PFSK-1 (cell line): ENCODE measurements around the gene ZNF490.

Source experiments
- FOXP2 ChIP-seq: optimal IDR thresholded peaks from 2 replicates; pipeline ENCODE3; 2011; ENCODE audit warnings: borderline replicate concordance, control low read depth, inconsistent platforms; ENCODE audit not compliant: insufficient read depth; ENCODE audit errors: extremely low read length, extremely low read depth
- POLR2AphosphoS5 ChIP-seq: IDR thresholded peaks from 2 replicates; pipeline ENCODE4 v1.6.1; 2012; ENCODE audit warnings: low read depth, mild to moderate bottlenecking, control low read depth, low read length, moderate library complexity
- REST ChIP-seq, 2 experiments: IDR thresholded peaks; 2 replicates each; pipeline versions ENCODE4 v1.6.1 to v1.8.0; 2011 to 2012; ENCODE audit warnings: low read depth in 2 of 2, low read length in 2 of 2, control low read depth in 1 of 2, inconsistent platforms in 1 of 2, mild to moderate bottlenecking in 1 of 2, moderate library complexity in 1 of 2; ENCODE audit not compliant: insufficient read depth in 1 of 2
- SIN3A ChIP-seq: IDR thresholded peaks from 2 replicates; pipeline ENCODE4 v1.6.1; 2012; ENCODE audit warnings: mild to moderate bottlenecking, low read length, moderate library complexity, borderline replicate concordance; ENCODE audit not compliant: insufficient read depth
- TAF1 ChIP-seq: IDR thresholded peaks from 2 replicates; pipeline ENCODE4 v1.6.1; 2012; ENCODE audit warnings: low read length, control low read depth, borderline replicate concordance; ENCODE audit not compliant: insufficient read depth

ZNF490 gene

GRCh38 chr19:12638611-12639182 is 28.1 kb upstream of the ZNF490 start:
- TF ChIP-seq REST (IDR thresholded peaks at IDR 0.05; ENCODE audit: insufficient read depth in 1 of 2, low read depth in 2 of 2, low read length in 2 of 2) (no peak), POLR2AphosphoS5 (no peak), FOXP2 (no peak)

GRCh38 chr19:12636631-12637030 is 26.0 kb upstream of the ZNF490 start:
- TF ChIP-seq FOXP2 = no peak
- TF ChIP-seq REST (IDR thresholded peaks at IDR 0.05; ENCODE audit: insufficient read depth in 1 of 2, low read depth in 2 of 2, low read length in 2 of 2) = no peak
- no peak for TF ChIP-seq SIN3A
- no peak for TF ChIP-seq POLR2AphosphoS5
- TF ChIP-seq TAF1 = no peak

GRCh38 chr19:12629215-12629614 is 18.6 kb upstream of the ZNF490 start:
- TF ChIP-seq POLR2AphosphoS5 = no peak
- TF ChIP-seq SIN3A = no peak
- no peak for TF ChIP-seq TAF1
- TF ChIP-seq FOXP2 = no peak
- TF ChIP-seq REST (IDR thresholded peaks at IDR 0.05; ENCODE audit: insufficient read depth in 1 of 2, low read depth in 2 of 2, low read length in 2 of 2) = no peak

- TF ChIP-seq SIN3A (no peak), TAF1 (no peak), FOXP2 (no peak), POLR2AphosphoS5 (no peak), REST (IDR thresholded peaks at IDR 0.05; ENCODE audit: insufficient read depth in 1 of 2, low read depth in 2 of 2, low read length in 2 of 2) (no peak)
Observed at GRCh38 chr19:12628040-12629022, 17.7 kb upstream of the ZNF490 start.
